Measurements from ENCODE around the gene JAM3.

DNA sequence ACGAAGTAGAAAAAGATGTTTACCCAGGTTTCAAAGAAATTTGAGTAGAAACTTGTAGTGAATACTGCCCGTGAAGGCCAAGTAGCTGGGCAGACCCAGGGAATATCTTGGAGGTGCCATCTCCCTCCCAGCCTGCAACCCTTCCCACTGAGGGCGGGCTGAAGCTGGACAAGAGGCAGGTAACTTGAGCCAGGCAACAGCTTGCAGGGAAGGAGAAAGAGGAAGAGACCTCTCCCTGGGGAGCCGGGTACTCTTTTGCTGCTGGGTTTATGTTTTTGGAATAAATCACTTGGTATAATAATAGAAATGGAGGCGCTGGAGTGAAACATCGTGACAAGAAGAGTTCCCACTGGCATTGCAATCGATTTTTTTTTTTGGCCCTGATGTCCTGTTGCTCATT, 49.4 kb upstream of the JAM3 start:
- TF ChIP-seq, protein P1, sequence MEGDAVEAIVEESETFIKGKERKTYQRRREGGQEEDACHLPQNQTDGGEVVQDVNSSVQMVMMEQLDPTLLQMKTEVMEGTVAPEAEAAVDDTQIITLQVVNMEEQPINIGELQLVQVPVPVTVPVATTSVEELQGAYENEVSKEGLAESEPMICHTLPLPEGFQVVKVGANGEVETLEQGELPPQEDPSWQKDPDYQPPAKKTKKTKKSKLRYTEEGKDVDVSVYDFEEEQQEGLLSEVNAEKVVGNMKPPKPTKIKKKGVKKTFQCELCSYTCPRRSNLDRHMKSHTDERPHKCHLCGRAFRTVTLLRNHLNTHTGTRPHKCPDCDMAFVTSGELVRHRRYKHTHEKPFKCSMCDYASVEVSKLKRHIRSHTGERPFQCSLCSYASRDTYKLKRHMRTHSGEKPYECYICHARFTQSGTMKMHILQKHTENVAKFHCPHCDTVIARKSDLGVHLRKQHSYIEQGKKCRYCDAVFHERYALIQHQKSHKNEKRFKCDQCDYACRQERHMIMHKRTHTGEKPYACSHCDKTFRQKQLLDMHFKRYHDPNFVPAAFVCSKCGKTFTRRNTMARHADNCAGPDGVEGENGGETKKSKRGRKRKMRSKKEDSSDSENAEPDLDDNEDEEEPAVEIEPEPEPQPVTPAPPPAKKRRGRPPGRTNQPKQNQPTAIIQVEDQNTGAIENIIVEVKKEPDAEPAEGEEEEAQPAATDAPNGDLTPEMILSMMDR (IDR thresholded peaks at IDR 0.05) = no peak
- TF ChIP-seq POLR2AphosphoS5 (IDR thresholded peaks at IDR 0.05) = no peak

All from prostate gland (tissue), 2 donors.